ENCODE results near the gene DOCK9.

DOCK9 gene

DNA sequence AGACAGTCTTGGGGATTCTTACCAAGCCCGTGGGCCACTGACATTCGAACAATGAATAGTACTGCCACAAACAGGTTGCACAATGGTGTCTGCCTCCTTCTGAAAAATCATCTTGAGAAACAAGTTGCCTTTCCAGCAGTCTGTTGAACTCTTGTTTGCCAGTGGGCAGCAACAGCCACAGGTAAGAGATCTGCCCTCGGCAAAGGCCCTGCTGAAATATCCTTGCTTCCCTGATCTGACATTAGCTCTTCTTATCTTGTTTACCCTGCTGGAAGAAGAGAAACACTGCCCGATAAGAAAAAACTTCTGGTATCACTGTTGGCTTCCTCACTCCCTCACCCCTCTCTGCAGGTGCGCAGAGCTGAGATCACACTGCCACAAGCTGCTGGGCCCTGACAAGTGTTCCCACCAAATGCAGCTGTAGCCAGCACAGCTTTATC, 2.0 kb downstream of the DOCK9 start:
- no peaks in the 10 kb centered on the region for H3K9me3 ChIP-seq (ENCODE audit: control insufficient read depth, low read length)
- no peak overlapping the region for H2AFZ ChIP-seq
- no peak overlapping the region for H3K9ac ChIP-seq
- H3K27ac ChIP-seq = peak overlapping the region; percentile 20
- peak overlapping the region; percentile 19 for H3K4me3 ChIP-seq (ENCODE audit: low read depth, low read length)
- TF ChIP-seq, protein P1, sequence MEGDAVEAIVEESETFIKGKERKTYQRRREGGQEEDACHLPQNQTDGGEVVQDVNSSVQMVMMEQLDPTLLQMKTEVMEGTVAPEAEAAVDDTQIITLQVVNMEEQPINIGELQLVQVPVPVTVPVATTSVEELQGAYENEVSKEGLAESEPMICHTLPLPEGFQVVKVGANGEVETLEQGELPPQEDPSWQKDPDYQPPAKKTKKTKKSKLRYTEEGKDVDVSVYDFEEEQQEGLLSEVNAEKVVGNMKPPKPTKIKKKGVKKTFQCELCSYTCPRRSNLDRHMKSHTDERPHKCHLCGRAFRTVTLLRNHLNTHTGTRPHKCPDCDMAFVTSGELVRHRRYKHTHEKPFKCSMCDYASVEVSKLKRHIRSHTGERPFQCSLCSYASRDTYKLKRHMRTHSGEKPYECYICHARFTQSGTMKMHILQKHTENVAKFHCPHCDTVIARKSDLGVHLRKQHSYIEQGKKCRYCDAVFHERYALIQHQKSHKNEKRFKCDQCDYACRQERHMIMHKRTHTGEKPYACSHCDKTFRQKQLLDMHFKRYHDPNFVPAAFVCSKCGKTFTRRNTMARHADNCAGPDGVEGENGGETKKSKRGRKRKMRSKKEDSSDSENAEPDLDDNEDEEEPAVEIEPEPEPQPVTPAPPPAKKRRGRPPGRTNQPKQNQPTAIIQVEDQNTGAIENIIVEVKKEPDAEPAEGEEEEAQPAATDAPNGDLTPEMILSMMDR (IDR thresholded peaks at IDR 0.05) = no peak
- H3K36me3 ChIP-seq (ENCODE audit: control insufficient read depth, insufficient read depth, low read length) = no peaks in the 10 kb centered on the region
- no peaks in the 10 kb centered on the region for H3K27me3 ChIP-seq (ENCODE audit: control insufficient read depth, insufficient read depth, low read length)
- no peaks in the 10 kb centered on the region for H3K79me2 ChIP-seq
- H3K4me1 ChIP-seq = peaks cover 2% of the 10 kb centered on the region
- no peak overlapping the region for H3K4me2 ChIP-seq (ENCODE audit: low read length)

DNA sequence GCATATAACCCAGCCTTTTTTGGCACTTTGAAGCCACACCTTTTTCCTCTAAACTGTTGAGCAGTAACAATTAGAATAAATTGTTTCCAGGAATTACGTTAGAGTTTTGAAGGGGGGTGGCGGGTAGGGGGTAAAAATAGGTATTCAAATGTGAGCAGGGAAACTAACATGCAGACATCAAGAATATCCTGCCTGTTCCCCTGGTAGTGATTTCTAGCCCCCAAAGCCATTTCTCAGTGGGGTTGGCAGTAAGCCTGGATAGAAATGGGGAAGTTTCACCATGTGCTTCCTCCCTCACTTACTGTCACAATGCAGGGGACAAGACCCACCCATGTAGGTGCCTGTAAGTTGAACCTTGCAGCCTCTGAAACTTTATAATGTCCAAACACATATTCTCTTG, 3.8 kb downstream of the DOCK9 start:
- TF ChIP-seq, protein P1 (IDR thresholded peaks at IDR 0.05) = no peak
- Histone ChIP-seq H3K4me2 (ENCODE audit: low read length) (no peak overlapping the region), H3K27me3 (ENCODE audit: control insufficient read depth, insufficient read depth, low read length) (no peaks in the 10 kb centered on the region), H2AFZ (no peak overlapping the region), H3K4me3 (ENCODE audit: low read depth, low read length) (no peak overlapping the region), H3K4me1 (peaks cover 2% of the 10 kb centered on the region), H3K9me3 (ENCODE audit: control insufficient read depth, low read length) (no peaks in the 10 kb centered on the region), H3K9ac (no peak overlapping the region), H3K79me2 (no peaks in the 10 kb centered on the region), H3K36me3 (ENCODE audit: control insufficient read depth, insufficient read depth, low read length) (no peaks in the 10 kb centered on the region), H3K27ac (peak overlapping the region; percentile 66)

DNA sequence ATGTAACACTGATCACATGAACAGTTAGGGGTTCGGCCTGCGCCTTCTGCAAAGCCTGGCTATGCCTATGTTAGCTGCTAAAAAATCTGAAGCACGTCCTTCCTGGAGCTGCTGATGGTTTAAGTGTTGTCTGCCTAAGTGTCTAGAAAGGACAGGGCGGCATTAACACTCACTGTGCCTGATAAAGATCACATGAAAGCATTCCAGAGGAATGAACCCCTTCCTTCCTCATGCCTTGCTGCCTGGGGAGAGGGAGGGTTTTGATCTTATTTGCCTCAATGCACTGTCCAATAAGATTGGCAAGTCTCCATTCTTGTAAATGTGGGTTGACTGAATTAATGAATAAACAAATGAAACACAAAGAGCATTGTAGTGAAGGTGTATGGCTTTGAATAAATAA, 5.2 kb downstream of the DOCK9 start:
- Histone ChIP-seq H3K9ac (no peak overlapping the region), H3K79me2 (no peaks in the 10 kb centered on the region), H2AFZ (no peak overlapping the region), H3K36me3 (ENCODE audit: control insufficient read depth, insufficient read depth, low read length) (no peaks in the 10 kb centered on the region), H3K27ac (peak overlapping the region; percentile 12), H3K9me3 (ENCODE audit: control insufficient read depth, low read length) (no peaks in the 10 kb centered on the region), H3K4me3 (ENCODE audit: low read depth, low read length) (no peak overlapping the region), H3K4me1 (peaks cover 2% of the 10 kb centered on the region), H3K27me3 (ENCODE audit: control insufficient read depth, insufficient read depth, low read length) (no peaks in the 10 kb centered on the region), H3K4me2 (ENCODE audit: low read length) (no peak overlapping the region)
- TF ChIP-seq, protein P1 (IDR thresholded peaks at IDR 0.05) = no peak

DNA sequence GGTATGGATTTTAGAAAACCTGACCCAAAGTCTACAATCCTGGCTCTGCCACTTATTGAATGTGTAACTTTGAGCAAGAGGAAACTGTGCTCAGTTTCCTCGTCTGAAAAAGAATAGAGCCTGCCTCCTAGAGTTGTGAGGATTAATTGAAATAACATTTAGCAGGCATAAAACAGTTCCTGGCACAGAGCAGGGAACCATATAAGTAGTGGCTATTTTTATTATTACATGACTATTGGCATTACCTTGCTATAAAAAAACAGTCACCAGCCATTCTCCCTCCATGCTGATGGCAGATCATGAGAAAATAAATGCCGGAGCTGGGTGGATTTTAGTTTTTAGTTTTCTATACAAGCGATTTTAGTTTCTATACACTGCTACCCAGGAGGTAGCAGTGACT, 5.8 kb downstream of the DOCK9 start:
- H3K4me1 ChIP-seq = peaks cover 2% of the 10 kb centered on the region

DNA sequence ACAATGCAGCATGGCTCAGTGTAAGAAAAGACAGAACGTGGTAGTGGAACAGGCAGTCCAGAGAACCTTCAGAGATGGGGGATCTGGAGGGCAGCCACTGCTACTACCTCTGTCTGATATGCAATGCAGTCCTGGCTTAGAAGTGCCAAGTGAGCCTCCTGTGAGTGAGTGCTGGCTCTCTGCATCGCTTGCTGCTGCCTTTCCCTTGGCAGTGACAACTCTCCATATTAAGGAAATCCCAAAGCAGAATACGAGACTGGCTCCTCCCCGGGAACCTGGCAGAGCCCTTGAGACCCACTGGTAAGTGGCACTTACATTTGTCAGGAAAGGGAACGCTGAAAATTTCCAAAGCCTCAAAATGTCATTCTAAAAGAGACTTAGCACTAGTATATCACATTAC, 7.5 kb downstream of the DOCK9 start:
- Histone ChIP-seq H3K27ac (no peak overlapping the region), H3K79me2 (peaks cover 3% of the 10 kb centered on the region), H3K4me2 (ENCODE audit: low read length) (no peak overlapping the region), H3K4me3 (ENCODE audit: low read depth, low read length) (no peak overlapping the region), H2AFZ (no peak overlapping the region), H3K27me3 (ENCODE audit: control insufficient read depth, insufficient read depth, low read length) (no peaks in the 10 kb centered on the region), H3K4me1 (peaks cover 2% of the 10 kb centered on the region), H3K9ac (no peak overlapping the region), H3K9me3 (ENCODE audit: control insufficient read depth, low read length) (no peaks in the 10 kb centered on the region), H3K36me3 (ENCODE audit: control insufficient read depth, insufficient read depth, low read length) (no peaks in the 10 kb centered on the region)
- TF ChIP-seq, protein P1 (IDR thresholded peaks at IDR 0.05) = no peak

More for the DNA sequence above, 5.8 kb downstream of the DOCK9 start:
- no peak overlapping the region for H2AFZ ChIP-seq
- no peak overlapping the region for H3K4me2 ChIP-seq (ENCODE audit: low read length)
- peaks cover 3% of the 10 kb centered on the region for H3K79me2 ChIP-seq
- no peak overlapping the region for H3K9ac ChIP-seq
- H3K4me3 ChIP-seq (ENCODE audit: low read depth, low read length) = no peak overlapping the region
- H3K9me3 ChIP-seq (ENCODE audit: control insufficient read depth, low read length) = no peaks in the 10 kb centered on the region
- TF ChIP-seq, protein P1 (IDR thresholded peaks at IDR 0.05) = no peak
- H3K27me3 ChIP-seq (ENCODE audit: control insufficient read depth, insufficient read depth, low read length) = no peaks in the 10 kb centered on the region
- peak overlapping the region; percentile 12 for H3K27ac ChIP-seq
- no peaks in the 10 kb centered on the region for H3K36me3 ChIP-seq (ENCODE audit: control insufficient read depth, insufficient read depth, low read length)

Data from parathyroid adenoma (tissue), 2 donors.